ENCODE data around the gene PNLIP. TPM values are rescaled to one million over a fixed set of nuclear protein-coding genes. Genes with fewer than 3 reads are reported as not detected.

The PNLIP gene
- total RNA-seq, 1 experiment from 2014 or later: 1.5 TPM

GRCh38 chr10:116594525-116595035 is 48.8 kb downstream of the PNLIP start:
- Histone ChIP-seq H3K9me3 (ENCODE audit: control insufficient read depth, insufficient read depth, low read depth, low read length) (no peaks in the 10 kb centered on the region), H3K4me1 (ENCODE audit: control insufficient read depth, insufficient read depth, low read length) (no peaks in the 10 kb centered on the region), H3K4me3 (ENCODE audit: low read depth in 2 of 2, low read length in 2 of 2) (no peak overlapping the region), H3K36me3 (ENCODE audit: control insufficient read depth, insufficient read depth, low read length) (no peaks in the 10 kb centered on the region), H3K27me3 (ENCODE audit: control insufficient read depth, insufficient read depth, low read length) (peaks cover 8% of the 10 kb centered on the region; the same call in 1 of the 2 replicates), H3K27ac (ENCODE audit: low read length) (no peak overlapping the region)
- TF ChIP-seq REST (IDR thresholded peaks at IDR 0.05; ENCODE audit: insufficient read depth in 1 of 2, low read depth in 2 of 2, low read length in 1 of 2): no peak
- TF ChIP-seq TCF7L2 (IDR thresholded peaks at IDR 0.05; ENCODE audit: low read depth, low read length): no peak
- TF ChIP-seq SIN3A (IDR thresholded peaks at IDR 0.05; ENCODE audit: borderline replicate concordance, insufficient read depth, low read depth, low read length): no peak
- TF ChIP-seq CTCF (IDR thresholded peaks at IDR 0.05): no peak
- TF ChIP-seq POLR2AphosphoS5 (IDR thresholded peaks at IDR 0.05; ENCODE audit: low read depth, low read length): no peak
- ATAC-seq (no peak), DNase-seq (ENCODE audit: low read depth, low spot score) (no peak)
- ChIA-PET POLR2A (no interaction called here), CTCF (no interaction called here)
- intact Hi-C loops (cut with micrococcal nuclease; ENCODE audit: unreplicated experiment) (no loop called here), in situ Hi-C loops (cut with HindIII; ENCODE audit: low pct_unique_long_range_greater_than_20kb, low sequenced_read_pairs) (no loop called here)
- BruUV-seq (replicated peaks): no TSS peak

DNA sequence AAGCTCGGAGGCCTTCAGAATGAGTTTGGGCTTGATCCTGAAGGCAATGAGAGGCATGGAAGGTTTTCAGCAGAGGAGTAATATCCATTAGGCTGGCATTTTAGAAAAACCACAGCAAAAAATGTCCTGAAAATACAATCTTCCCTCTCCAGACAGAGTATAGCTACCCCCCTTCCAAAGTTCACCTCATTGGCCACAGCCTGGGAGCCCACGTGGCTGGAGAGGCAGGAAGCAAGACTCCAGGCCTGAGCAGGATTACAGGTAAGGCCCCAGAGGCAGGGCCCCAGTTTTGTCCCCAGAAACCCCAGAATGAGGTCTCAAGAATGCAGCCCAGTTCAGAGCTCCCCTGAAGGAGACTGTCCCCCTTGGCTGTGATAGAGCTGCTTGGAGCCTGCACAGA is 50.3 kb downstream of the PNLIP start:
- H3K4me3 ChIP-seq (ENCODE audit: low read depth in 2 of 2, low read length in 2 of 2): no peak overlapping the region
- ATAC-seq (no peak), DNase-seq (ENCODE audit: low read depth, low spot score) (no peak)
- ChIA-PET POLR2A (no interaction called here), CTCF (no interaction called here)
- H3K9me3 ChIP-seq (ENCODE audit: control insufficient read depth, insufficient read depth, low read depth, low read length): no peaks in the 10 kb centered on the region
- H3K27ac ChIP-seq (ENCODE audit: low read length): no peak overlapping the region
- H3K27me3 ChIP-seq (ENCODE audit: control insufficient read depth, insufficient read depth, low read length): peaks cover 12% of the 10 kb centered on the region
- no peaks in the 10 kb centered on the region for H3K36me3 ChIP-seq (ENCODE audit: control insufficient read depth, insufficient read depth, low read length)
- TF ChIP-seq POLR2AphosphoS5 (IDR thresholded peaks at IDR 0.05; ENCODE audit: low read depth, low read length) (no peak), REST (IDR thresholded peaks at IDR 0.05; ENCODE audit: insufficient read depth in 1 of 2, low read depth in 2 of 2, low read length in 1 of 2) (no peak), SIN3A (IDR thresholded peaks at IDR 0.05; ENCODE audit: borderline replicate concordance, insufficient read depth, low read depth, low read length) (no peak), CTCF (IDR thresholded peaks at IDR 0.05) (no peak), TCF7L2 (IDR thresholded peaks at IDR 0.05; ENCODE audit: low read depth, low read length) (no peak)
- intact Hi-C loops (cut with micrococcal nuclease; ENCODE audit: unreplicated experiment): no loop called here
- BruUV-seq (replicated peaks): no TSS peak
- no peaks in the 10 kb centered on the region for H3K4me1 ChIP-seq (ENCODE audit: control insufficient read depth, insufficient read depth, low read length)
- in situ Hi-C loops (cut with HindIII; ENCODE audit: low pct_unique_long_range_greater_than_20kb, low sequenced_read_pairs): no loop called here
